ENCODE measurements around the gene MRPL44.

MRPL44 gene

GRCh38 chr2:223957092-223957851 is at the start of gene MRPL44:
TSS of gene MRPL44 (plus strand) at chr2:223957463. CDS start at chr2:223957473, 10 bp downstream.
- peak; percentile 87 for DNase-seq

GRCh38 chr2:223908304-223908998 is 48.8 kb upstream of the MRPL44 start:
- DNase-seq, result no peak

GRCh38 chr2:223909001-223909741 is 48.1 kb upstream of the MRPL44 start:
- no peak for DNase-seq

- no peak for DNase-seq
Observed at GRCh38 chr2:223914324-223914723, 42.9 kb upstream of the MRPL44 start.

GRCh38 chr2:223915071-223915470 is 42.2 kb upstream of the MRPL44 start:
- DNase-seq, result no peak

- DNase-seq, result no peak
Observed at GRCh38 chr2:223916181-223916920, 40.9 kb upstream of the MRPL44 start.

- DNase-seq, result no peak
Observed at GRCh38 chr2:223918671-223919134, 38.6 kb upstream of the MRPL44 start.

GRCh38 chr2:223920109-223920508 is 37.2 kb upstream of the MRPL44 start:
- DNase-seq, result no peak

GRCh38 chr2:223921204-223921603 is 36.1 kb upstream of the MRPL44 start:
- DNase-seq, result no peak

- DNase-seq, result no peak
Observed at GRCh38 chr2:223922308-223922707, 35.0 kb upstream of the MRPL44 start.

GRCh38 chr2:223923976-223924375 is 33.3 kb upstream of the MRPL44 start:
- DNase-seq, result no peak

GRCh38 chr2:223925106-223925505 is 32.2 kb upstream of the MRPL44 start:
- no peak for DNase-seq

- no peak for DNase-seq
Observed at GRCh38 chr2:223928113-223929006, 28.9 kb upstream of the MRPL44 start.

GRCh38 chr2:223929571-223930102 is 27.6 kb upstream of the MRPL44 start:
- no peak for DNase-seq

- DNase-seq, result no peak
Observed at GRCh38 chr2:223930103-223930976, 26.9 kb upstream of the MRPL44 start.

GRCh38 chr2:223932816-223933800 is 24.2 kb upstream of the MRPL44 start:
- DNase-seq, result no peak

GRCh38 chr2:223934870-223935269 is 22.4 kb upstream of the MRPL44 start:
- no peak for DNase-seq

- DNase-seq, result no peak
Observed at GRCh38 chr2:223935459-223936125, 21.7 kb upstream of the MRPL44 start.

Measured in NCI-H146 (cell line).